Activated T-cell treated with anti-CD3 and anti-CD28 coated beads, Interleukin-2, amount 50 U/mL, for 4 hours (primary cell): ENCODE measurements around the gene CDHR5. TPM values are rescaled to one million over a fixed set of nuclear protein-coding genes. Genes with fewer than 3 reads are reported as not detected.

Source experiments
- ATAC-seq, 2 donors: fragments of 200-7000 bp; cut with Tn5 transposase; one replicate each; pipeline ENCODE4 v1.10.0; 2021
- DNase-seq: peaks from one replicate; pipeline ENCODE4 v3.0.0-alpha.2; 2020
- H3K27me3 Mint-ChIP-seq: one replicate; pipeline ENCODE4 v1.8.0; 2021; ENCODE audit warnings: low read depth, mixed read lengths
- H3K36me3 Mint-ChIP-seq: one replicate; pipeline ENCODE4 v1.8.0; 2022; ENCODE audit warnings: mixed read lengths; ENCODE audit not compliant: insufficient read depth
- H3K4me1 Mint-ChIP-seq: one replicate; pipeline ENCODE4 v1.8.0; 2021; ENCODE audit warnings: low read depth, mixed read lengths
- H3K4me3 Mint-ChIP-seq: one replicate; pipeline ENCODE4 v1.8.0; 2021; ENCODE audit warnings: mild to moderate bottlenecking, moderate library complexity, mixed read lengths
- H3K9me3 Mint-ChIP-seq: one replicate; pipeline ENCODE4 v1.8.0; 2021; ENCODE audit warnings: mixed read lengths
- total RNA-seq, 3 donors: library from RNA; stranded (reverse); gene quantifications; one replicate each; pipeline ENCODE4 v1.2.1, GENCODE V29; 2021

Gene CDHR5
- total RNA-seq, 3 donors from 2014 or later, result not detected

- Mint-ChIP-seq H3K4me1 (peaks cover 15% of the 10 kb centered on the region), H3K36me3 (peaks cover 7% of the 10 kb centered on the region)
Measured at GRCh38 chr11:612961-613300, 11.8 kb downstream of the CDHR5 start.

GRCh38 chr11:612201-612960 lies 12.4 kb downstream of the CDHR5 start:
- H3K4me1 Mint-ChIP-seq, result peaks cover 15% of the 10 kb centered on the region
- DNase-seq (no peak), ATAC-seq (no peak)
- H3K9me3 Mint-ChIP-seq, result no peaks in the 10 kb centered on the region
- H3K27me3 Mint-ChIP-seq, result no peaks in the 10 kb centered on the region
- H3K4me3 Mint-ChIP-seq, result peak overlapping the region; percentile 54
- peaks cover 7% of the 10 kb centered on the region for H3K36me3 Mint-ChIP-seq

More at GRCh38 chr11:612961-613300, 11.8 kb downstream of the CDHR5 start:
- no peak for ATAC-seq
- no peak for DNase-seq
- Mint-ChIP-seq H3K9me3 (no peaks in the 10 kb centered on the region), H3K27me3 (no peaks in the 10 kb centered on the region), H3K4me3 (no peak overlapping the region)

GRCh38 chr11:611001-611996 lies 13.5 kb downstream of the CDHR5 start:
- H3K36me3 Mint-ChIP-seq, result peaks cover 14% of the 10 kb centered on the region
- ATAC-seq, result no peak
- peaks cover 14% of the 10 kb centered on the region for H3K4me1 Mint-ChIP-seq
- no peaks in the 10 kb centered on the region for H3K9me3 Mint-ChIP-seq
- no peak overlapping the region for H3K4me3 Mint-ChIP-seq
- no peaks in the 10 kb centered on the region for H3K27me3 Mint-ChIP-seq
- DNase-seq, result no peak

- H3K4me1 Mint-ChIP-seq, result peaks cover 10% of the 10 kb centered on the region
- ATAC-seq (no peak), DNase-seq (no peak)
- no peaks in the 10 kb centered on the region for H3K9me3 Mint-ChIP-seq
- no peaks in the 10 kb centered on the region for H3K27me3 Mint-ChIP-seq
- H3K4me3 Mint-ChIP-seq, result no peak overlapping the region
- H3K36me3 Mint-ChIP-seq, result peaks cover 14% of the 10 kb centered on the region
Measured at GRCh38 chr11:610146-610801, 14.5 kb downstream of the CDHR5 start.

- Mint-ChIP-seq H3K27me3 (no peaks in the 10 kb centered on the region), H3K4me3 (no peak overlapping the region), H3K4me1 (peaks cover 6% of the 10 kb centered on the region), H3K36me3 (peaks cover 18% of the 10 kb centered on the region), H3K9me3 (no peaks in the 10 kb centered on the region)
- no peak for DNase-seq
- no peak for ATAC-seq
Measured at GRCh38 chr11:609341-609811, 15.4 kb downstream of the CDHR5 start.

- no peak for DNase-seq
- peaks cover 22% of the 10 kb centered on the region for H3K36me3 Mint-ChIP-seq
- no peaks in the 10 kb centered on the region for H3K9me3 Mint-ChIP-seq
- ATAC-seq, result no peak
- H3K4me3 Mint-ChIP-seq, result no peak overlapping the region
- no peaks in the 10 kb centered on the region for H3K27me3 Mint-ChIP-seq
- H3K4me1 Mint-ChIP-seq, result peaks cover 2% of the 10 kb centered on the region
Measured at GRCh38 chr11:608791-609251, 15.9 kb downstream of the CDHR5 start.

- Mint-ChIP-seq H3K36me3 (peaks cover 22% of the 10 kb centered on the region), H3K27me3 (no peaks in the 10 kb centered on the region), H3K9me3 (no peaks in the 10 kb centered on the region), H3K4me1 (peaks cover 2% of the 10 kb centered on the region), H3K4me3 (no peak overlapping the region)
- DNase-seq, result no peak
- ATAC-seq, result no peak
Measured at GRCh38 chr11:607971-608659, 16.6 kb downstream of the CDHR5 start.

- peaks cover 20% of the 10 kb centered on the region for H3K36me3 Mint-ChIP-seq
- no peaks in the 10 kb centered on the region for H3K9me3 Mint-ChIP-seq
- ATAC-seq (no peak), DNase-seq (no peak)
- no peaks in the 10 kb centered on the region for H3K27me3 Mint-ChIP-seq
- H3K4me1 Mint-ChIP-seq, result no peaks in the 10 kb centered on the region
- H3K4me3 Mint-ChIP-seq, result no peak overlapping the region
Measured at GRCh38 chr11:607020-607780, 17.6 kb downstream of the CDHR5 start.

- Mint-ChIP-seq H3K36me3 (peaks cover 20% of the 10 kb centered on the region), H3K4me1 (no peaks in the 10 kb centered on the region), H3K4me3 (no peak overlapping the region), H3K9me3 (no peaks in the 10 kb centered on the region), H3K27me3 (no peaks in the 10 kb centered on the region)
- ATAC-seq (no peak), DNase-seq (no peak)
Measured at GRCh38 chr11:606245-606644, 18.5 kb downstream of the CDHR5 start.

- no peak overlapping the region for H3K4me3 Mint-ChIP-seq
- no peaks in the 10 kb centered on the region for H3K9me3 Mint-ChIP-seq
- no peak for DNase-seq
- peaks cover 17% of the 10 kb centered on the region for H3K36me3 Mint-ChIP-seq
- H3K4me1 Mint-ChIP-seq, result no peaks in the 10 kb centered on the region
- no peaks in the 10 kb centered on the region for H3K27me3 Mint-ChIP-seq
- ATAC-seq, result no peak
Measured at GRCh38 chr11:605286-606129, 19.2 kb downstream of the CDHR5 start.

GRCh38 chr11:603154-603553 lies 21.6 kb downstream of the CDHR5 start:
- H3K4me3 Mint-ChIP-seq, result no peak overlapping the region

GRCh38 chr11:601573-602245 lies 23.0 kb downstream of the CDHR5 start:
- H3K27me3 Mint-ChIP-seq, result no peaks in the 10 kb centered on the region
- no peak overlapping the region for H3K4me3 Mint-ChIP-seq
- peaks cover 23% of the 10 kb centered on the region for H3K36me3 Mint-ChIP-seq
- no peak for ATAC-seq
- no peaks in the 10 kb centered on the region for H3K9me3 Mint-ChIP-seq
- H3K4me1 Mint-ChIP-seq, result no peaks in the 10 kb centered on the region
- no peak for DNase-seq

More at GRCh38 chr11:603154-603553, 21.6 kb downstream of the CDHR5 start:
- peaks cover 22% of the 10 kb centered on the region for H3K36me3 Mint-ChIP-seq
- ATAC-seq (no peak), DNase-seq (no peak)
- no peaks in the 10 kb centered on the region for H3K4me1 Mint-ChIP-seq
- no peaks in the 10 kb centered on the region for H3K27me3 Mint-ChIP-seq
- no peaks in the 10 kb centered on the region for H3K9me3 Mint-ChIP-seq
